Endothelial cell (in vitro differentiated cells): Measurements from ENCODE around the gene NUMA1. TPM values are rescaled to one million over a fixed set of nuclear protein-coding genes. Genes with fewer than 3 reads are reported as not detected.
A peak's percentile ranks its signal among the peaks of the same experiment; 100 is the strongest.

Experiments used
- DNase-seq: peaks from one replicate; pipeline ENCODE4 v3.0.0; 2021; ENCODE audit warnings: low spot score
- H3K27ac Mint-ChIP-seq: one replicate; pipeline ENCODE4 v1.8.0; 2021; ENCODE audit warnings: mixed read lengths, inconsistent platforms; ENCODE audit not compliant: unreplicated experiment
- H3K27me3 Mint-ChIP-seq: one replicate; pipeline ENCODE4 v1.8.0; 2021; ENCODE audit warnings: mild to moderate bottlenecking, moderate library complexity, mixed read lengths, inconsistent platforms; ENCODE audit not compliant: unreplicated experiment
- H3K36me3 Mint-ChIP-seq: one replicate; pipeline ENCODE4 v1.8.0; 2021; ENCODE audit warnings: mild to moderate bottlenecking, low read depth, mixed read lengths, inconsistent platforms; ENCODE audit not compliant: unreplicated experiment
- H3K4me1 Mint-ChIP-seq: one replicate; pipeline ENCODE4 v1.8.0; 2021; ENCODE audit warnings: mild to moderate bottlenecking, mixed read lengths, inconsistent platforms; ENCODE audit not compliant: unreplicated experiment
- H3K4me3 Mint-ChIP-seq: one replicate; pipeline ENCODE4 v1.8.0; 2021; ENCODE audit warnings: mild to moderate bottlenecking, mixed read lengths, inconsistent platforms; ENCODE audit not compliant: unreplicated experiment
- H3K9me3 Mint-ChIP-seq: one replicate; pipeline ENCODE4 v1.8.0; 2021; ENCODE audit warnings: mixed read lengths, inconsistent platforms; ENCODE audit not compliant: unreplicated experiment
- CTCF ChIP-seq: fragments of 200-600 bp; sonication (generic); IDR thresholded peaks from one replicate; pipeline ENCODE4 v1.5.0; 2021; ENCODE audit warnings: antibody characterized with exemption; ENCODE audit not compliant: unreplicated experiment
- total RNA-seq: library from RNA; stranded (reverse); fragmentation: NEBNext Ultra II Directional; extraction: Animal tissue kit (Norgen Biotek cat#: 25700); gene quantifications from one replicate; pipeline ENCODE4 v1.2.1, GENCODE V29; 2021; ENCODE audit not compliant: unreplicated experiment

Gene NUMA1
- total RNA-seq, 1 donor from 2014 or later: 173 TPM

DNA sequence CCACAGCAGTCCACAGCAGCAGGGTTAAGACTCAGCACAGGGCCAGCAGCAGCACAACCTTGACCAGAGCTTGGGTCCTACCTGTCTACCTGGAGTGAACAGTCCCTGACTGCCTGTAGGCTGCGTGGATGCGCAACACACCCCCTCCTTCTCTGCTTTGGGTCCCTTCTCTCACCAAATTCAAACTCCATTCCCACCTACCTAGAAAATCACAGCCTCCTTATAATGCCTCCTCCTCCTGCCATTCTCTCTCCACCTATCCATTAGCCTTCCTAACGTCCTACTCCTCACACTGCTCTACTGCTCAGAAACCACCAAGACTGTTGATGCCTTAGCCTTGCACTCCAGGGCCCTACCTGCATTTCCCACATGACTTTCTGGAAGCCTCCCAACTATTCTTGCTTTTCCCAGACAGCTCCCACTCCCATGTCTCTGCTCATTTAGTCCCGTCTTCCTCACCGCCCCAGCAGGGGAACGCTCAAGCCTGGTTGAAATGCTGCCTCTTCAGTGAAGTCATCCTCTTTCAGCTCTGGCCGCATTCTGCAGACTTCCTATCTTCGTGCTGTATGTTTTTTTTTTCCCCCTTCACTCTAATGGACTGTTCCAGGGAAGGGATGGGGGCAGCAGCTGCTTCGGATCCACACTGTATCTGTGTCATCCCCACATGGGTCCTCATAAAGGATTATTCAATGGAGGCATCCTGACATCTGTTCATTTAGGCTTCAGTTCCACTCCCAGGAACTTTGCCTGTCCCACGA lies 78.3 kb downstream of the NUMA1 start:
- DNase-seq: no peak
- no peak for TF ChIP-seq CTCF
- H3K4me1 Mint-ChIP-seq: peaks cover 25% of the 10 kb centered on the region
- H3K27ac Mint-ChIP-seq: peak overlapping the region; percentile 22
- peaks cover 34% of the 10 kb centered on the region for H3K27me3 Mint-ChIP-seq
- H3K4me3 Mint-ChIP-seq: peak overlapping the region; percentile 28
- no peaks in the 10 kb centered on the region for H3K9me3 Mint-ChIP-seq
- H3K36me3 Mint-ChIP-seq: peaks cover 41% of the 10 kb centered on the region

GRCh38 chr11:72001285-72001684 lies 79.1 kb downstream of the NUMA1 start:
- peaks cover 25% of the 10 kb centered on the region for H3K4me1 Mint-ChIP-seq
- H3K4me3 Mint-ChIP-seq: no peak overlapping the region
- no peaks in the 10 kb centered on the region for H3K9me3 Mint-ChIP-seq
- H3K36me3 Mint-ChIP-seq: peaks cover 36% of the 10 kb centered on the region
- peaks cover 34% of the 10 kb centered on the region for H3K27me3 Mint-ChIP-seq
- H3K27ac Mint-ChIP-seq: peak overlapping the region; percentile 53
- DNase-seq: no peak
- no peak for TF ChIP-seq CTCF

GRCh38 chr11:72000202-72000867 lies 80.0 kb downstream of the NUMA1 start:
- H3K27ac Mint-ChIP-seq: no peak overlapping the region
- peaks cover 30% of the 10 kb centered on the region for H3K36me3 Mint-ChIP-seq
- H3K9me3 Mint-ChIP-seq: no peaks in the 10 kb centered on the region
- DNase-seq: no peak
- TF ChIP-seq CTCF: no peak
- peaks cover 29% of the 10 kb centered on the region for H3K27me3 Mint-ChIP-seq
- peaks cover 25% of the 10 kb centered on the region for H3K4me1 Mint-ChIP-seq
- H3K4me3 Mint-ChIP-seq: no peak overlapping the region

DNA sequence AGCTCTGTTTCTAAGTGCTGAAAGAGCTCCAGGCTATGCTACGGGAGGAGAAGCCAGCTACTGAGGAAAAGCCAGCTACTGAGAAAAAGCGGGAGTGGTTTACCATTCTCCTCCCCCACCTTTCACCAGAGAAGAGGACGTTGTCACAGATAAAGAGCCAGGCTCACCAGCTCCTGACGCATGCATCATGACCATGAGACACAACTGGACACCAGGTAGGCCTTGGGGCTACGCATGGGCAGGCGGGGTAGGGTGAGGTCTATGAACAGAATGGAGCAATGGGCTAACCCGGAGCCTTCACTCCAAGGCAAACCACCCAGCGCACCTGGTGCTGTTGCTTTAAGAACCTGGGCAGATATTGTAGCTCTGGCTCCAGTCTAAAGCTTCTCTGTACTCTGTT lies 80.5 kb downstream of the NUMA1 start:
- no peak for DNase-seq
- Mint-ChIP-seq H3K27ac (no peak overlapping the region), H3K27me3 (peaks cover 29% of the 10 kb centered on the region), H3K4me1 (peaks cover 25% of the 10 kb centered on the region), H3K9me3 (no peaks in the 10 kb centered on the region), H3K4me3 (no peak overlapping the region), H3K36me3 (peaks cover 30% of the 10 kb centered on the region)
- no peak for TF ChIP-seq CTCF

- DNase-seq: no peak
- Mint-ChIP-seq H3K9me3 (no peaks in the 10 kb centered on the region), H3K36me3 (peaks cover 30% of the 10 kb centered on the region), H3K4me3 (peak overlapping the region; percentile 82), H3K4me1 (peaks cover 30% of the 10 kb centered on the region), H3K27me3 (peaks cover 27% of the 10 kb centered on the region), H3K27ac (peak overlapping the region; percentile 97)
- no peak for TF ChIP-seq CTCF
These were observed 81.0 kb downstream of the NUMA1 start for GRCh38 chr11:71999362-71999761.
